HCT116 (cell line): ENCODE data around the gene HIPK3. TPM values are rescaled to one million over a fixed set of nuclear protein-coding genes. Genes with fewer than 3 reads are reported as not detected.

Source experiments
- ATAC-seq: fragments of 200-7000 bp; cut with Tn5 transposase; 2 replicates; pipeline ENCODE4 v1.9.1; 2020; ENCODE audit warnings: mild to moderate bottlenecking, moderate library complexity
- BruUV-seq: library from RNA; stranded (reverse); fragments of 400-500 nt; replicated peaks from 2 replicates; lab custom pipeline; 2021; lab: Mats Ljungman, UMichigan
- CTCF ChIA-PET: fragments of 300-600 bp; sonication (Branson Sonifier 250); formaldehyde crosslinking; loops from one replicate; lab custom pipeline; 2021; ENCODE audit warnings: antibody characterized with exemption; lab: Charles Lee
- POLR2A ChIA-PET: fragments of 300-600, 350-600 bp; sonication (Branson Sonifier 250); formaldehyde crosslinking; loops from one replicate; lab custom pipeline; 2021; ENCODE audit warnings: antibody characterized with exemption; lab: Charles Lee
- RAD21 ChIA-PET, 2 experiments: fragments of 300-600 bp; sonication (Branson Sonifier 250); formaldehyde crosslinking; loops; one replicate each; lab custom pipeline; 2023; ENCODE audit warnings: low total read pairs in 2 of 2; ENCODE audit not compliant: uncharacterized antibody in 2 of 2, unreplicated experiment in 2 of 2, low non-redundant PET in 1 of 2; lab: Charles Lee
- DNase-seq: peaks from one replicate; pipeline ENCODE4 v3.0.0-alpha.2; 2010; ENCODE audit warnings: low read depth, low spot score
- H2AFZ ChIP-seq: fragments of 200-600 bp; shearing (Covaris generic), sonication (generic); 2 replicates; pipeline ENCODE4 v1.6.1; 2017; ENCODE audit warnings: low read depth, mixed run types, mixed read lengths, antibody characterized with exemption, low read length; ENCODE audit not compliant: poor library complexity, severe bottlenecking
- H3K27ac ChIP-seq: 2 replicates; pipeline ENCODE4 v1.5.1; 2012; ENCODE audit warnings: low read depth, low read length
- H3K27me3 ChIP-seq: fragments of 200-600 bp; sonication (generic); 2 replicates; pipeline ENCODE4 v1.6.1; 2016; ENCODE audit warnings: mixed run types, low read length, mixed read lengths; ENCODE audit not compliant: insufficient read depth
- H3K36me3 ChIP-seq, 2 experiments: fragments of 200-500 bp in 1 of 2; fragments of 200-600 bp in 1 of 2; sonication (Bioruptor generic) in 1 of 2; sonication (generic) in 1 of 2; 2 replicates each; pipeline versions ENCODE4 v1.5.1 to v1.6.1; 2014 to 2016; ENCODE audit warnings: low read length in 2 of 2, inconsistent platforms in 1 of 2, mixed read lengths in 1 of 2, mixed run types in 1 of 2; ENCODE audit not compliant: insufficient read depth in 2 of 2, control insufficient read depth in 1 of 2
- H3K4me1 ChIP-seq, 2 experiments: fragments of 200-600 bp in 1 of 2; sonication (generic) in 1 of 2; 2 replicates each; pipeline versions ENCODE4 v1.5.1 to v1.6.1; 2012 to 2017; ENCODE audit warnings: low read length in 2 of 2, inconsistent platforms in 1 of 2, mild to moderate bottlenecking in 1 of 2, mixed read lengths in 1 of 2, mixed run types in 1 of 2, moderate library complexity in 1 of 2; ENCODE audit not compliant: insufficient read depth in 2 of 2, control insufficient read depth in 1 of 2
- H3K4me2 ChIP-seq: fragments of 200-600 bp; sonication (generic); 2 replicates; pipeline ENCODE4 v1.6.1; 2017; ENCODE audit warnings: mixed run types, low read length, mixed read lengths
- H3K4me3 ChIP-seq, 2 experiments: fragments of 200-600 bp in 1 of 2; sonication (generic) in 1 of 2; replicated peaks in 1 of 2; 2 replicates each; pipeline ENCODE4 v1.5.1; 2011 to 2016; ENCODE audit warnings: low read length in 2 of 2, control low read depth in 1 of 2, low read depth in 1 of 2, mild to moderate bottlenecking in 1 of 2, mixed read lengths in 1 of 2, mixed run types in 1 of 2
- H3K79me2 ChIP-seq: fragments of 200-600 bp; sonication (generic); 2 replicates; pipeline ENCODE4 v1.6.1; 2017; ENCODE audit warnings: mild to moderate bottlenecking, mixed run types, low read length, moderate library complexity, mixed read lengths; ENCODE audit not compliant: insufficient read depth
- H3K9ac ChIP-seq: fragments of 200-600 bp; sonication (generic); 2 replicates; pipeline ENCODE4 v1.6.1; 2016; ENCODE audit warnings: low read length, mixed read lengths
- H3K9me2 ChIP-seq: fragments of 200-600 bp; sonication (generic), shearing (Covaris generic); 2 replicates; pipeline ENCODE4 v1.6.1; 2017; ENCODE audit warnings: mixed run types, mild to moderate bottlenecking, moderate library complexity; ENCODE audit not compliant: insufficient read depth
- H3K9me3 ChIP-seq, 2 experiments: fragments of 200-500 bp in 1 of 2; fragments of 200-600 bp in 1 of 2; sonication (Bioruptor generic) in 1 of 2; sonication (generic) in 1 of 2; 2 replicates each; pipeline ENCODE4 v1.6.1; 2014 to 2017; ENCODE audit warnings: low read length in 2 of 2, mixed read lengths in 2 of 2, inconsistent platforms in 1 of 2, low read depth in 1 of 2, mild to moderate bottlenecking in 1 of 2, mixed run types in 1 of 2, moderate library complexity in 1 of 2; ENCODE audit not compliant: control insufficient read depth in 1 of 2, insufficient read depth in 1 of 2
- H4K20me1 ChIP-seq: fragments of 200-600 bp; sonication (generic), shearing (Covaris generic); 2 replicates; pipeline ENCODE4 v1.6.1; 2017; ENCODE audit warnings: mixed run types, mild to moderate bottlenecking, moderate library complexity; ENCODE audit not compliant: insufficient read depth
- CEBPB ChIP-seq: IDR thresholded peaks from 2 replicates; pipeline ENCODE4 v1.6.1; 2012; ENCODE audit warnings: low read depth
- EGR1 ChIP-seq: IDR thresholded peaks from 2 replicates; pipeline ENCODE4 v1.6.1; 2012; ENCODE audit warnings: low read depth
- FOSL1 ChIP-seq: IDR thresholded peaks from 2 replicates; pipeline ENCODE4 v1.6.1; 2012; ENCODE audit warnings: low read depth
- REST ChIP-seq: IDR thresholded peaks from 2 replicates; pipeline ENCODE4 v1.6.1; 2012; ENCODE audit warnings: low read depth
- TCF7L2 ChIP-seq: IDR thresholded peaks from 2 replicates; pipeline ENCODE4 v1.7.0; 2011; ENCODE audit warnings: borderline replicate concordance, inconsistent platforms; ENCODE audit not compliant: insufficient read depth, insufficient read length; ENCODE audit errors: extremely low read depth
- intact Hi-C: fragments of 100-400 bp; cut with micrococcal nuclease; formaldehyde crosslinking; loops from 2 replicates; pipeline ENCODE4 v1.10.0; 2022
- total RNA-seq: library from RNA; stranded (reverse); gene quantifications from one replicate; pipeline ENCODE4 v1.2.1, GENCODE V29; 2021; ENCODE audit not compliant: unreplicated experiment
- TF ChIP-seq, protein P1 (sequence below): IDR thresholded peaks from 2 replicates; pipeline ENCODE4 v1.6.1; 2011; ENCODE audit warnings: mild to moderate bottlenecking, low read length, moderate library complexity; ENCODE audit not compliant: insufficient replicate concordance; ENCODE audit errors: extremely low read depth
- TF ChIP-seq, protein P2 (sequence below): IDR thresholded peaks from 2 replicates; pipeline ENCODE4 v1.6.1; 2012

Gene HIPK3
- total RNA-seq, 1 experiment from 2014 or later = 35.2 TPM

- TF ChIP-seq REST = no peak
Measured at GRCh38 chr11:33309118-33309517, 51.9 kb downstream of the HIPK3 start (continued).

GRCh38 chr11:33310720-33311500 lies 53.7 kb downstream of the HIPK3 start:
- CTCF ChIA-PET = no interaction called here

More at GRCh38 chr11:33310720-33311500, 53.7 kb downstream of the HIPK3 start:
- ChIA-PET POLR2A (no interaction called here), RAD21 (no interaction called here)
- Histone ChIP-seq H3K9me3 (no peaks in the 10 kb centered on the region), H3K4me3 (no peak overlapping the region), H3K36me3 (no peaks in the 10 kb centered on the region), H3K27me3 (no peaks in the 10 kb centered on the region), H3K9ac (no peak overlapping the region), H3K79me2 (peaks cover 65% of the 10 kb centered on the region), H3K9me2 (0 out of 2 replicates have a peak, but pooled peaks cover 3% of the 10 kb centered on the region), H2AFZ (no peak overlapping the region), H3K4me1 (no peaks in the 10 kb centered on the region; a peak in 1 of 4 replicates), H3K4me2 (no peak overlapping the region), H4K20me1 (no peaks in the 10 kb centered on the region; the same call in 1 of the 2 replicates), H3K27ac (no peak overlapping the region)
- ATAC-seq (no peak), DNase-seq (no peak)
- intact Hi-C loops = no loop called here
- BruUV-seq = no TSS peak
- TF ChIP-seq TCF7L2 = no peak
- TF ChIP-seq CEBPB = no peak
- TF ChIP-seq, protein P1, sequence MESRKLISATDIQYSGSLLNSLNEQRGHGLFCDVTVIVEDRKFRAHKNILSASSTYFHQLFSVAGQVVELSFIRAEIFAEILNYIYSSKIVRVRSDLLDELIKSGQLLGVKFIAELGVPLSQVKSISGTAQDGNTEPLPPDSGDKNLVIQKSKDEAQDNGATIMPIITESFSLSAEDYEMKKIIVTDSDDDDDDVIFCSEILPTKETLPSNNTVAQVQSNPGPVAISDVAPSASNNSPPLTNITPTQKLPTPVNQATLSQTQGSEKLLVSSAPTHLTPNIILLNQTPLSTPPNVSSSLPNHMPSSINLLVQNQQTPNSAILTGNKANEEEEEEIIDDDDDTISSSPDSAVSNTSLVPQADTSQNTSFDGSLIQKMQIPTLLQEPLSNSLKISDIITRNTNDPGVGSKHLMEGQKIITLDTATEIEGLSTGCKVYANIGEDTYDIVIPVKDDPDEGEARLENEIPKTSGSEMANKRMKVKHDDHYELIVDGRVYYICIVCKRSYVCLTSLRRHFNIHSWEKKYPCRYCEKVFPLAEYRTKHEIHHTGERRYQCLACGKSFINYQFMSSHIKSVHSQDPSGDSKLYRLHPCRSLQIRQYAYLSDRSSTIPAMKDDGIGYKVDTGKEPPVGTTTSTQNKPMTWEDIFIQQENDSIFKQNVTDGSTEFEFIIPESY = no peak
- no peak for TF ChIP-seq FOSL1
- TF ChIP-seq, protein P2, sequence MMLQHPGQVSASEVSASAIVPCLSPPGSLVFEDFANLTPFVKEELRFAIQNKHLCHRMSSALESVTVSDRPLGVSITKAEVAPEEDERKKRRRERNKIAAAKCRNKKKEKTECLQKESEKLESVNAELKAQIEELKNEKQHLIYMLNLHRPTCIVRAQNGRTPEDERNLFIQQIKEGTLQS = no peak
- TF ChIP-seq EGR1 = no peak
